ENCODE results near the gene CHN2.

Gene CHN2

GRCh38 chr7:29377718-29378117 is 183.1 kb downstream of the CHN2 start:
- no peak overlapping the region for H3K4me2 ChIP-seq (ENCODE audit: low read depth, low read length, poor library complexity, severe bottlenecking)
- H3K9ac ChIP-seq (ENCODE audit: low read length): no peak overlapping the region
- no peaks in the 10 kb centered on the region for H3K9me3 ChIP-seq (ENCODE audit: insufficient read depth, low read length)
- H4K20me1 ChIP-seq (ENCODE audit: low read depth, low read length): no peaks in the 10 kb centered on the region
- H3K27me3 ChIP-seq (ENCODE audit: low read length): no peaks in the 10 kb centered on the region
- H3K36me3 ChIP-seq (ENCODE audit: low read length): no peaks in the 10 kb centered on the region
- H3K79me2 ChIP-seq (ENCODE audit: insufficient read depth, low read length): no peaks in the 10 kb centered on the region
- H3K4me3 ChIP-seq (ENCODE audit: insufficient read depth, low read length, poor library complexity, severe bottlenecking): no peak overlapping the region
- H3F3A ChIP-seq (ENCODE audit: insufficient read depth): no peaks in the 10 kb centered on the region
- H3K9me2 ChIP-seq (replicated peaks; ENCODE audit: insufficient read depth, low read length): no peaks in the 10 kb centered on the region
- H3K27ac ChIP-seq (ENCODE audit: low read depth, low read length): no peak overlapping the region
- TF ChIP-seq CTCF (IDR thresholded peaks at IDR 0.05; ENCODE audit: insufficient read depth, low read length, poor library complexity, severe bottlenecking) (no peak), EZH2phosphoT487 (conservative IDR thresholded peaks at IDR 0.05; ENCODE audit: low read length) (no peak)
- no peak overlapping the region for H2AFZ ChIP-seq (ENCODE audit: low read depth, low read length, severe bottlenecking)

- Histone ChIP-seq H3K4me3 (ENCODE audit: insufficient read depth, low read length, poor library complexity, severe bottlenecking) (no peak overlapping the region), H3K27me3 (ENCODE audit: low read length) (no peaks in the 10 kb centered on the region), H4K20me1 (ENCODE audit: low read depth, low read length) (no peaks in the 10 kb centered on the region), H3K9me3 (ENCODE audit: insufficient read depth, low read length) (no peaks in the 10 kb centered on the region), H3F3A (ENCODE audit: insufficient read depth) (no peaks in the 10 kb centered on the region), H3K27ac (ENCODE audit: low read depth, low read length) (no peak overlapping the region), H3K79me2 (ENCODE audit: insufficient read depth, low read length) (no peaks in the 10 kb centered on the region), H3K9ac (ENCODE audit: low read length) (no peak overlapping the region), H2AFZ (ENCODE audit: low read depth, low read length, severe bottlenecking) (no peak overlapping the region), H3K4me2 (ENCODE audit: low read depth, low read length, poor library complexity, severe bottlenecking) (no peak overlapping the region), H3K9me2 (replicated peaks; ENCODE audit: insufficient read depth, low read length) (no peaks in the 10 kb centered on the region), H3K36me3 (ENCODE audit: low read length) (no peaks in the 10 kb centered on the region)
- no peak for TF ChIP-seq CTCF (IDR thresholded peaks at IDR 0.05; ENCODE audit: insufficient read depth, low read length, poor library complexity, severe bottlenecking)
- no peak for TF ChIP-seq EZH2phosphoT487 (conservative IDR thresholded peaks at IDR 0.05; ENCODE audit: low read length)
These were observed 185.0 kb downstream of the CHN2 start for GRCh38 chr7:29379551-29379950.

- no peaks in the 10 kb centered on the region for H3K79me2 ChIP-seq (ENCODE audit: insufficient read depth, low read length)
- no peak overlapping the region for H3K27ac ChIP-seq (ENCODE audit: low read depth, low read length)
- no peaks in the 10 kb centered on the region for H4K20me1 ChIP-seq (ENCODE audit: low read depth, low read length)
- no peak overlapping the region for H3K4me3 ChIP-seq (ENCODE audit: insufficient read depth, low read length, poor library complexity, severe bottlenecking)
- TF ChIP-seq EZH2phosphoT487 (conservative IDR thresholded peaks at IDR 0.05; ENCODE audit: low read length) (no peak), CTCF (IDR thresholded peaks at IDR 0.05; ENCODE audit: insufficient read depth, low read length, poor library complexity, severe bottlenecking) (no peak)
- H2AFZ ChIP-seq (ENCODE audit: low read depth, low read length, severe bottlenecking): no peak overlapping the region
- H3K9ac ChIP-seq (ENCODE audit: low read length): no peak overlapping the region
- H3K36me3 ChIP-seq (ENCODE audit: low read length): no peaks in the 10 kb centered on the region
- H3K9me2 ChIP-seq (replicated peaks; ENCODE audit: insufficient read depth, low read length): no peaks in the 10 kb centered on the region
- no peaks in the 10 kb centered on the region for H3F3A ChIP-seq (ENCODE audit: insufficient read depth)
- no peak overlapping the region for H3K4me2 ChIP-seq (ENCODE audit: low read depth, low read length, poor library complexity, severe bottlenecking)
- H3K9me3 ChIP-seq (ENCODE audit: insufficient read depth, low read length): no peaks in the 10 kb centered on the region
- H3K27me3 ChIP-seq (ENCODE audit: low read length): no peaks in the 10 kb centered on the region
These were observed 186.9 kb downstream of the CHN2 start for GRCh38 chr7:29381206-29382094.
